Measurements from ENCODE around the gene SMDT1.
"Not testable (repeated sequence)": the region's sequence is repeated elsewhere in the genome, so short reads cannot be mapped to it uniquely, and the experiment has no call there.

SMDT1 gene

DNA sequence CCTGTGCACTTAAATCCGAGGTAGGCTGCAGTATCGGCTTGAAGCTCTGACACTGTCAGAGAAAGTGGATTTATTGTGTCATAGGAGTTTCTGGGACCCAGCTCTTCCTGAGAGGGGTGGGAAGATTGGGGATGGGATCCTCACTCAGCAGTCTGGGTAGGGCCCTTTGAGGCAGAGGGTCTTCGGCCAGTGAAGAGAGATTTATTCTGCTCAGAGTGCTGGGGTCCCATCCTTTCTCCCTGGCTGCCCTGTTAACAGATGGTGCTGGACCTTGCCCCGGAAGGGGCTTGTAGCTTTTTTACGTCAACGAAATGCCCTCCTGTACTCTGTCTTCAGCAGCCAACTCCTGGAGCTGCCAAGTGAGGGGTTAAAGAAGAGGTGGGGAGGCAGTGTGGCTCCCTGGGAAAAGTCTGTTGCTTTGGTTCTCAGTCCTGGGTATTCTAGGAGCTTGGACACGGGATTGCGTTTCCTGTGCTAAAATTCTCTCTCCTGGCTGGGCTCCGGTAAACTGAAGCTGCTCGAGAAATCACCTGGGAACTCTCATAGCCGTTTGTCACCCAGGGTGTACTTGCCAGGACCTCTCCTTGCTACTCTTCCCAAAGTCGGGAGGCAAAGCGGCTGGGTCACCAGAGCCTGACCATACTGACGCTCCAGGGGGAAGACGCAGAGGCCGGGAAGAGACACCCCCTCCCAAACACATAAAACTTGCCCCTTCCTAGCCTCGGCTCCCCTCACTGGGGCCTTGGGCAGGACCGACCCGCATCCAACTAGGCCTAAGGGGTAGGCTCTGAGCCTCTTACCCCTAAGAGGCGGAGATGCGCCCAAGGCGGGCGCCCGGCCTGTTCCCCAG is 806 bp upstream of the SMDT1 start:
- Histone ChIP-seq H3K27me3 (ENCODE audit: control insufficient read depth in 5 of 5, insufficient read depth in 4 of 5, low read length in 5 of 5) (no peaks in the 10 kb centered on the region), H3K9ac (ENCODE audit: low read length in 5 of 5) (peak overlapping the region; percentile 81 to 97 (median 93)), H3K9me3 (ENCODE audit: control insufficient read depth in 5 of 5, low read length in 5 of 5) (no peaks in the 10 kb centered on the region), H3K27ac (ENCODE audit: low read depth, low read length) (peak overlapping the region; percentile 99), H3K4me1 (ENCODE audit: control insufficient read depth in 5 of 5, insufficient read depth in 5 of 5, low read length in 5 of 5) (peaks cover 9 to 50% (median 45%) of the 10 kb centered on the region in 5 donors), H3K36me3 (ENCODE audit: control insufficient read depth in 5 of 5, insufficient read depth in 5 of 5, low read length in 5 of 5) (peaks cover 0 to 35% (median 23%) of the 10 kb centered on the region in 5 donors), H3K4me3 (ENCODE audit: low read depth in 1 of 5, low read length in 5 of 5) (peak overlapping the region; percentile 58 to 92 (median 76))

DNA sequence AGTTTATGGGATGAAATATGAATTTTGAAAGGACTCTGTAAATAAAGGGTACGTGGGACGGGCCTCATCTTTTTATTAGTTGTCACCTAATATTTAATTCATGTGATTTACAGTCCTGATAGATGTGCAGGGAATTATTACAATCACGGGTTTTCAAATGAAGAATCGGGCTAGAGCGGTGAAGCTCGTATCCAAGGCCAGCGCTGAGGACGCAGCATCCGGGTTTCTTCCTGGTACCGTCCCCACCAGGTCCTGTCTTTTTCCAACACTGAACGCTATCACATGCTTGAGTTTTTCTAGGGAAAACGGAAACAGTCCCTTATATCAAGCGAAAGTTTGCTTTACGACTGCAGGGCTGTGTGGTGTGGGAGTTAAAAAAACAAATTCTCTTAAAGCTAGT is 787 bp downstream of the SMDT1 start:
- H3K36me3 ChIP-seq (ENCODE audit: control insufficient read depth in 5 of 5, insufficient read depth in 5 of 5, low read length in 5 of 5) = peaks cover under 1 to 49% (median 31%) of the 10 kb centered on the region in 5 donors
- no peaks in the 10 kb centered on the region for H3K9me3 ChIP-seq (ENCODE audit: control insufficient read depth in 5 of 5, low read length in 5 of 5)
- peak overlapping the region; percentile 84 to 94 (median 89) for H3K4me3 ChIP-seq (ENCODE audit: low read depth in 1 of 5, low read length in 5 of 5)
- no peaks in the 10 kb centered on the region for H3K27me3 ChIP-seq (ENCODE audit: control insufficient read depth in 5 of 5, insufficient read depth in 4 of 5, low read length in 5 of 5)
- H3K9ac ChIP-seq (ENCODE audit: low read length in 5 of 5) = peak overlapping the region; percentile 57 to 96 (median 76)
- peaks cover 9 to 34% (median 31%) of the 10 kb centered on the region in 5 donors for H3K4me1 ChIP-seq (ENCODE audit: control insufficient read depth in 5 of 5, insufficient read depth in 5 of 5, low read length in 5 of 5)
- peak overlapping the region; percentile 99 for H3K27ac ChIP-seq (ENCODE audit: low read depth, low read length)

DNA sequence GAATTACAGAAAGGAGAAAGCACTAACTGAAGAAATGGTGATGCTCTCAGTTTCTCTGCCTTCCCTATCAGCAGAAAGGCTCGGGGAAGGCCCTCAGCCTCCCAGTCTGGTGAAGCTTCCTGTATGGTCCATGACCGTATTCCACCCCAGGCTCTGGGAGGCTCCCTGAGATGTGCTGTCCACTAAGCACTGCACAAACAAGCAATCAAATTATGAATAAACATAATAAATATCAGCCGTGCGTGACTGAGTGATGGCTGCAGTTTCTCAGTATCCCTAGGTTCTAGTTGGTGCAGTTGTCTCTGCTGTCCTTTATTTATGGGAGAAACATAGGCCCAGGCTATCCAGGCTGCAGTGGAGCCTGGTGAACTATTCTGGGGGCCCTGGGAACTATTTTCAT is 3.6 kb downstream of the SMDT1 start:
- Histone ChIP-seq H3K9ac (ENCODE audit: low read length in 5 of 5) (no peak overlapping the region), H3K36me3 (ENCODE audit: control insufficient read depth in 5 of 5, insufficient read depth in 5 of 5, low read length in 5 of 5) (peaks cover 18 to 46% (median 38%) of the 10 kb centered on the region in 5 donors), H3K27ac (ENCODE audit: low read depth, low read length) (no peak overlapping the region), H3K4me1 (ENCODE audit: control insufficient read depth in 5 of 5, insufficient read depth in 5 of 5, low read length in 5 of 5) (peaks cover 7 to 35% (median 22%) of the 10 kb centered on the region in 5 donors), H3K9me3 (ENCODE audit: control insufficient read depth in 5 of 5, low read length in 5 of 5) (no peaks in the 10 kb centered on the region), H3K4me3 (ENCODE audit: low read depth in 1 of 5, low read length in 5 of 5) (no peak overlapping the region), H3K27me3 (ENCODE audit: control insufficient read depth in 5 of 5, insufficient read depth in 4 of 5, low read length in 5 of 5) (no peaks in the 10 kb centered on the region)

DNA sequence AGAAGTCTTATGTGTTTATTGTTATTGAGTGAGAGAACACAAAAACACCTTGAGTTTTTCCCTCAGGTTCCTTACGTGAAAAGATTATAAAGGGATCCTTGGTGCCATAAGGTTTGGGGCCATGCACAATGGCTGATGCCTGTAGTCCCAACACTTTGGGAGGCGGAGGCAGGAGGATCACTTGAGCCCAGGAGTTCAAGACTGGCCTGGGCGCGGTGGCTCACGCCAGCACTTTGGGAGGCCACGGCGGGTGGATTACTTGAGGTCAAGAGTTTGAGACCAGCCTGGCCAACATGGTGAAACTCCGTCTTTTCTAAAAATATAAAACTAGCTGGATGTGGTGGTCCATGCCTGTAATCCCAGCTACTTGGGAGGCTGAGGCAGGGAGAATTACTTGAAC is 5.4 kb downstream of the SMDT1 start:
- no peak overlapping the region for H3K27ac ChIP-seq (ENCODE audit: low read depth, low read length)
- peaks cover 18 to 49% (median 37%) of the 10 kb centered on the region in 5 donors for H3K36me3 ChIP-seq (ENCODE audit: control insufficient read depth in 5 of 5, insufficient read depth in 5 of 5, low read length in 5 of 5)
- H3K4me3 ChIP-seq (ENCODE audit: low read depth in 1 of 5, low read length in 5 of 5) = no peak overlapping the region
- no peaks in the 10 kb centered on the region for H3K27me3 ChIP-seq (ENCODE audit: control insufficient read depth in 5 of 5, insufficient read depth in 4 of 5, low read length in 5 of 5)
- peaks cover 0 to 36% (median 22%) of the 10 kb centered on the region in 5 donors for H3K4me1 ChIP-seq (ENCODE audit: control insufficient read depth in 5 of 5, insufficient read depth in 5 of 5, low read length in 5 of 5)
- H3K9me3 ChIP-seq (ENCODE audit: control insufficient read depth in 5 of 5, low read length in 5 of 5) = no peaks in the 10 kb centered on the region
- no peak overlapping the region for H3K9ac ChIP-seq (ENCODE audit: low read length in 5 of 5)

DNA sequence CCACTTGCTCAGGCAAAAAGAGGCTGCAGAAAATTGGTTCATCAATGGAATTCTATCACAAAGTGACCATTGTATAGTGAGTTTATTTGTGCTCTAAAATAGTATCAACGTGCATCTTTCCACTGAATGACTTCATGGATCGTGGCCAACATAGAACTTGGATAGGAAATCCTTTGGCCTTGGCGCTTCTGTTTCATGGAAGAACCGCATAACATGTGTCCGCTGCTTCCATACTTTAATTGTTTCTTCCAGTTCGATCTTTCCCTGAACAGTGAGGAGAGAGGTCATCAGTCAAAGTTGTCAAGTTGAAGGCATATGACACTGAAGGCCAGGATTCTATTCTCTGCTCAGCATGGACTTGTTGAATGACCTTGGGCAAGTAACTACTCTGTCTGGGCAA is 6.6 kb downstream of the SMDT1 start:
- peaks cover 0 to 29% (median 15%) of the 10 kb centered on the region in 5 donors for H3K4me1 ChIP-seq (ENCODE audit: control insufficient read depth in 5 of 5, insufficient read depth in 5 of 5, low read length in 5 of 5)
- peaks cover 18 to 49% (median 37%) of the 10 kb centered on the region in 5 donors for H3K36me3 ChIP-seq (ENCODE audit: control insufficient read depth in 5 of 5, insufficient read depth in 5 of 5, low read length in 5 of 5)
- no peak overlapping the region for H3K9ac ChIP-seq (ENCODE audit: low read length in 5 of 5)
- H3K9me3 ChIP-seq (ENCODE audit: control insufficient read depth in 5 of 5, low read length in 5 of 5) = no peaks in the 10 kb centered on the region
- H3K27me3 ChIP-seq (ENCODE audit: control insufficient read depth in 5 of 5, insufficient read depth in 4 of 5, low read length in 5 of 5) = no peaks in the 10 kb centered on the region
- H3K4me3 ChIP-seq (ENCODE audit: low read depth in 1 of 5, low read length in 5 of 5) = no peak overlapping the region
- H3K27ac ChIP-seq (ENCODE audit: low read depth, low read length) = no peak overlapping the region

DNA sequence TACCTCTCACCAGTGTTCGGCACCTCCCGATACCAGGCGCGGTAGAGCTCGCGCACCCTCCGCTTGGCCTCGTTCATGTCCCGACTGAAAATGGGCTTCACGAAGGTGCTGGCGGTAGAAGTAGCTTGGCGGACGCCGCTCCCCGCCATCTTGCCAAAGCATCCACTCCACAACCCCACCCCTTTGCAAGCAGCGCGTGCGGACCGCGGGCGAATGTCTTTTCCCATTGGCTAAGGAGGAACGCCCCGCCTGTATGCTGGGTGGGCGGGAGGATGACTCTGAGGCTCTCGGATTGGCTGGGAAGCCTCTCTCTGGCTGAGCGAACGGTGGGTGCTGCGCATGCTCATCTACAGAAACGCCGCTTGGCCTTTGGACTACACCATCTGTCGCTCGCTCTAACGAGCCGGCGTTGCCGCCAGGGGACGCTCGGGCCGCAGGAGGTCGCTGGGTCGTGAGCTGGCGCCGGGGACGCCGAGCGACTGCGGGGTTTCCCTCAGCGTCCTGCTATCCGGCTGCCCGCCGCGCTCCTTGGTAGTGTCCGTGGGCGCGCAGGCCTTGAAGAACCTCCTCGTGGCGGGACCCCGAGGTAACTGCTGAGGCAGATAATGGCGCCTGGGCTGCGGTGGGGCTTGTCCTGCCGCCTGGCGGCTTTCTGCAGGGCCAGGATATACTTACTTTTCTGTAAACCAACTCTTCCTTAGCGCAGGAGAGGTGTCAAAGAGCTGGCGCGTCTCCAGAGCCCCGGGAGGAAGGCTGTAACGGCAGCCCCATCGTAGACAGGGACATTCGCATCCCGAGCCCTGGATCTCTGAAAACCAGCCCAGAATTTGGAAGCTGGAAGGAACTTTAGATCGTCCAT is 11.3 kb downstream of the SMDT1 start, which contains the start of gene NDUFA6:
Gene NDUFA6 (minus strand): TSS at position 177 of the 859 bp plus-strand sequence. CDS start 28 bp downstream, at position 149.
- H3K9me3 ChIP-seq (ENCODE audit: control insufficient read depth in 5 of 5, low read length in 5 of 5) = no peaks in the 10 kb centered on the region
- H3K9ac ChIP-seq (ENCODE audit: low read length in 5 of 5) = peak within 1 kb of the TSS; percentile 81 to 95 (median 90)
- peaks cover 10 to 14% (median 13%) of the 10 kb centered on the region in 5 donors for H3K36me3 ChIP-seq (ENCODE audit: control insufficient read depth in 5 of 5, insufficient read depth in 5 of 5, low read length in 5 of 5)
- peak within 1 kb of the TSS; percentile 89 to 99 (median 95) for H3K4me3 ChIP-seq (ENCODE audit: low read depth in 1 of 5, low read length in 5 of 5)
- no peaks in the 10 kb centered on the region for H3K27me3 ChIP-seq (ENCODE audit: control insufficient read depth in 5 of 5, insufficient read depth in 4 of 5, low read length in 5 of 5)
- H3K27ac ChIP-seq (ENCODE audit: low read depth, low read length) = peak within 1 kb of the TSS; percentile 96
- peaks cover 0 to 33% (median 24%) of the 10 kb centered on the region in 5 donors for H3K4me1 ChIP-seq (ENCODE audit: control insufficient read depth in 5 of 5, insufficient read depth in 5 of 5, low read length in 5 of 5)

DNA sequence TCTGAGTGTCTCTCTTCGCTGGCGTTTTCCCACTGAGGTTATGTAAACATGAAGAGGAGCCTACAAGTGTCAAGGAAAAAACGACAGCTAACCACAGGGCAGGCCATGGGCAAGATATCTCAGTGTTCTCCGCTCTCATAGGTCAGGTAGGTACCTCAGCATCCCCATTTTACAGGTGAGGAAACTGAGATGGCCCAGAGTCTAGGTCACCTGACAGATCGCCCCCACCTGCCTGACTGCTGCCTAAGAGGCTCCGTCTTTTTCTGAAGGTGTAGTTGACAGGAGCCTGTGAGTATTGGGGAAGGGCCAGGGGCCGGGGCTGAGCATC is 11.9 kb downstream of the SMDT1 start:
- no peaks in the 10 kb centered on the region for H3K9me3 ChIP-seq (ENCODE audit: control insufficient read depth in 5 of 5, low read length in 5 of 5)
- no peaks in the 10 kb centered on the region for H3K27me3 ChIP-seq (ENCODE audit: control insufficient read depth in 5 of 5, insufficient read depth in 4 of 5, low read length in 5 of 5)
- H3K4me3 ChIP-seq (ENCODE audit: low read depth in 1 of 5, low read length in 5 of 5) = peak overlapping the region; percentile 56 to 99 (median 78)
- H3K36me3 ChIP-seq (ENCODE audit: control insufficient read depth in 5 of 5, insufficient read depth in 5 of 5, low read length in 5 of 5) = peaks cover 4 to 8% (median 7%) of the 10 kb centered on the region in 5 donors
- H3K4me1 ChIP-seq (ENCODE audit: control insufficient read depth in 5 of 5, insufficient read depth in 5 of 5, low read length in 5 of 5) = peaks cover 0 to 27% (median 24%) of the 10 kb centered on the region in 5 donors
- peak overlapping the region; percentile 70 to 92 (median 83) for H3K9ac ChIP-seq (ENCODE audit: low read length in 5 of 5)
- H3K27ac ChIP-seq (ENCODE audit: low read depth, low read length) = peak overlapping the region; percentile 86

DNA sequence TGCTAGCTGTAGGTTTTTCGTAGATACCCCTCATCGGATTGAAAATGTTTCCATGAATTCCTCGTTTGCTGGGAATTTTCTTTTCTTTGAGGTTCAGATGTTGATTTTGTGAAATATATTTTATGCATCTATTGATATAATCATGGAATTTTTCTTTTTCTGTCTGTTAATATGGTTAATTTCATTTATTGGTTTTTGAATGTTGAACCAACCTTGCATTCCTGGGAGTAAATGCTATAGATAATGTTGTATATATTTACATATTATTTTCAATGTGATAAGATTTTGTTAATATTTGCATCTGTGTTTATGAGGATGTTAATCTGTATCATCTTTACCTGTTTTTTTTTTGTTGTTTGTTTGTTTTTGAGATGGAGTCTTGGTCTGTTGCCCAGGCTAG is 21.7 kb downstream of the SMDT1 start:
- Histone ChIP-seq H3K4me1 (ENCODE audit: control insufficient read depth in 5 of 5, insufficient read depth in 5 of 5, low read length in 5 of 5) (no peaks in the 10 kb centered on the region), H3K9ac (ENCODE audit: low read length in 5 of 5) (no peak overlapping the region), H3K27ac (ENCODE audit: low read depth, low read length) (no peak overlapping the region), H3K9me3 (ENCODE audit: control insufficient read depth in 5 of 5, low read length in 5 of 5) (peaks cover 2 to 22% (median 18%) of the 10 kb centered on the region in 5 donors), H3K36me3 (ENCODE audit: control insufficient read depth in 5 of 5, insufficient read depth in 5 of 5, low read length in 5 of 5) (peaks cover 0 to 5% (median 0%) of the 10 kb centered on the region in 5 donors), H3K4me3 (ENCODE audit: low read depth in 1 of 5, low read length in 5 of 5) (no peak overlapping the region), H3K27me3 (ENCODE audit: control insufficient read depth in 5 of 5, insufficient read depth in 4 of 5, low read length in 5 of 5) (no peaks in the 10 kb centered on the region)

DNA sequence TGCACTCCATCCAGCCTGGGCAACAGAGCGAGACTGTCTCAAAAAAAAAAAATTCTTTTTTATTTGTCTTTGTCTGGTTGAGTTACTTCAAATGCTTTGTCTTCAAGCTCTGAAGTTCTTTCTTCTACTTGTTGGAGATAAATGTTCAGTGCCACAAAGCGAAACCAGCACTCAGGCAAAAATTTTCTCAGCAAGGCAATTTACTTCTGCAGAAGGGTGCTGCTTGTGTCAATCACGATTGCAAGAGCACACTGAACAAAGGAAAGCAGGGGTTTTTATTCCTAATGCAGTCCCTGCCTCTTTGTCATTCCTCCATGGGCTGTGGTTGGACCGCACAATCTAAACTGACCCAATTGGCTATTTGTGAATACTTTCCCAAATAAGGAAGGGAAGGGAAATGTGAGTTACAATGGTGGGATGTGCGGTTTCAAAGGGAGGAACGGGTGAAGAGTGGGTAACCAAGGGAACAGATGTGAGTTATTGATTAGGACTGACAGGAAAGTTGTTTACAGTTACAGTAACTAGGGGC is 24.9 kb downstream of the SMDT1 start:
- not testable (repeated sequence) for H3K4me1 ChIP-seq (ENCODE audit: control insufficient read depth in 5 of 5, insufficient read depth in 5 of 5, low read length in 5 of 5); H3K27ac ChIP-seq (ENCODE audit: low read depth, low read length); H3K36me3 ChIP-seq (ENCODE audit: control insufficient read depth in 5 of 5, insufficient read depth in 5 of 5, low read length in 5 of 5); H3K9ac ChIP-seq (ENCODE audit: low read length in 5 of 5); H3K4me3 ChIP-seq (ENCODE audit: low read depth in 1 of 5, low read length in 5 of 5); H3K27me3 ChIP-seq (ENCODE audit: control insufficient read depth in 5 of 5, insufficient read depth in 4 of 5, low read length in 5 of 5)
- peaks cover 2 to 20% (median 18%) of the 10 kb centered on the region in 5 donors for H3K9me3 ChIP-seq (ENCODE audit: control insufficient read depth in 5 of 5, low read length in 5 of 5)

Data from subcutaneous abdominal adipose tissue (tissue), 5 donors.